NCI-H1436 treated with DMSO at 0.1 percent for 48 hours (cell line): ENCODE measurements around the gene CCDC3.
"Not testable (repeated sequence)": the region's sequence is repeated elsewhere in the genome, so short reads cannot be mapped to it uniquely, and the experiment has no call there.

Experiments used
- DNase-seq: peaks from one replicate; lab custom pipeline; 2025; lab: John Stamatoyannopoulos, UW

The CCDC3 gene

GRCh38 chr10:13001041-13001886 lies at the start of gene CCDC3:
CCDC3 (minus strand) TSS chr10:13001713; CDS start chr10:13001570, 143 bp downstream.
- DNase-seq, result no peak

GRCh38 chr10:13051126-13051694 lies 49.7 kb upstream of the CCDC3 start:
- DNase-seq, result no peak

DNA sequence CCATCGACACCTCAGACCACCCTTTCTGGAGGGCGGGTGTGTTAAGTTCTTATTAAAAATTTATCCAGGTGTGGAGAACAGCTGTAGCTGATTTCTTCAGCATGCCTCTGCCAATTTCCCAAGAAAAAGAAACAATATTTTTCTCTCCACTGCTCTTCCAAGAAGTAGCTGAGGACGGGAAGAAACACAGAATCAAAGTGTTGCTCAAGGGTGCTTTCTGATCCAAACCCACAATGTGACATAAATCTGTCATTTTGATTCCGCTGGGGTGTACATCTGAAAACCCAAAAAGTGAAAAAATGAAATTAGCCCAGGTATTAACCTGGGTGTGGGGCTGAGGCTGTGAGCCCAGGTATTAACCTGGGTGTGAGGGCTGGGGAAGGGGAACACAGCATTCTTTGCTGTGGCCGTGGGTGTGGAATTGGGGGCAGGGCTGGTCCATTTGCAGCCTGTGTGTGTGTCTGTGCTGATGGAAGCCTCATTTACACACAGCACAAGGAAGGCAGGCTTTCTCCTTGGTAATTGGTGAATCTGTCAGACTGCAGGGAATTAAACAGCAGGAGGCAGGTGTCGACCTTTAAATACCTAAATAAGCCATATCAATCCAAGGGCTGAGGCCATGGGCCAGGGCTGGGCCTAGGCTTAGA lies 48.4 kb upstream of the CCDC3 start:
- no peak for DNase-seq

DNA sequence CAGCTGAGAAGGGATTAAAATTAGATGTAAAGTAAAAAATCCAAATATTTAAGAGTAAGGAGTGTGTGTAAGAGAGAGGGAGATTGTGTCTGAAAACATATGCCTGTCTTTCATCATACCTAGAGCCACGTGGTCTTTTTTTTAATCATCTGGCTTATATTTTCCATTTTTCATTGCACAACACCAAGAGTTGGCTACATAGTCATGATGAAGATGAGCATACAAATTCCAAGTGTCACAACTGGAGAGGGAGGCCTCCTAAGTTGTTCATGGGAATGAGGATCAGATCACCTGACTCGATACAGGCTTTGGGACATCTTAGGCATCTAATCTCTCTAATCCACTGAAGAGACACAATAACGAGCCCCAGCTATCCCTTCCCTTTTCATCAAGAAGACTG lies 47.2 kb upstream of the CCDC3 start:
- DNase-seq, result no peak

GRCh38 chr10:13047529-13048206 lies 46.2 kb upstream of the CCDC3 start:
- no peak for DNase-seq

GRCh38 chr10:13046851-13047528 lies 45.5 kb upstream of the CCDC3 start:
- DNase-seq, result no peak

- DNase-seq, result no peak
These were observed 42.0 kb upstream of the CCDC3 start for GRCh38 chr10:13043520-13043919.

DNA sequence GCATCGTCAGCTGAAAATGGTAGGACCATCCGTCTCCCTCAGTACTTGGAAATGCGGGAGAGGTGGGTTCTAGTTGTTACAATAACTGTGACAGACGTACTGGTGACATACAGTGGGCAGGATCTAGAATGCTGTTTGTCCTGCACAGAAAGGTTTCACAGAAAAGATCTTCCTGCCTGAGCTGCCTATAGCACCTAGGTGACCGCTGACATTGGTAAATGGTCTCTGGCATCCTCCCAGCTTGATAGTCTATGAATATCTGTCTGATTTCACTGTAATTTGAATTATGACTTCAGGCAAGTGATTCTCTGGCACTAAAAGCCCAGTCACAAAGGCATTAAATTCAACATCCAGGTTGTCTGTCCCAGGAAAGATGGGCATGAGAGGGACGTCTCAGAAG lies 38.2 kb upstream of the CCDC3 start:
- no peak for DNase-seq

- no peak for DNase-seq
These were observed 36.9 kb upstream of the CCDC3 start for GRCh38 chr10:13038391-13038790.

DNA sequence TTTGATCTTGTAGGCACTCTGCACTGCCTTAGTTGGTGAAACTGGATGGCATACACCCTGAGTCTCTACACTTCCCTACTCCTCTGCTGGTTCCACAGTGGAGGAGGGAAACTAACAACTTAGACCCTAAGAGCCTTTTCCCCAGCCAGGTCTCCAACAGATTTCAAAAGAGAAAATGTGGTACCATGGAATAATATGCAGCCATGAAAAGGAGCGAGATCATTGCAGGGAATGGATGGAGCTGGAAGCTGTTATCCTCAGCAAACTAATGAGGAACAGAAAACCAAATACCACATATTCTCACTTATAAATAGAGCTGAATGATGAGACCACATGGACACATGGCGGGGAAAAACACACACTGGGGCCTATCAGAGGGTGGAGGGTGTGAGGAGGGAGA lies 36.3 kb upstream of the CCDC3 start:
- no peak for DNase-seq

DNA sequence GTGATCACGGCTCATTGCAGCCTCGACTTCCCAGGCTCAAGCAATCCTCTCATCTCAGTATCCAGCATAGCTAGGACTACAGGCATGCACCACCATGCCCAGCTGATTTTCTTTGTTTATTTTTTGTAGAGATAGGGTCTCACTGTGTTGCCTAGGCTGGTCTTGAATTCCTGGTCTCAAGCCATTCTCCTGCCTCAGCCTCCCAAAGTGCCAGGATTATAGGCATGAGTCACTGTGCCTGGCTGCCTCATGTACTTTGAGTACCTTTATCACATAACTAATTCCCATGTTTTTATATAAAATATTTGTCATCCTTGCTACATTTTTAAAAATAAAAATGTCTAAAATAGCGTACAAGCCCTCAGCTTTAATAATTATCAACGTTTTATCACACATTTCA lies 35.3 kb upstream of the CCDC3 start:
- DNase-seq, result no peak

DNA sequence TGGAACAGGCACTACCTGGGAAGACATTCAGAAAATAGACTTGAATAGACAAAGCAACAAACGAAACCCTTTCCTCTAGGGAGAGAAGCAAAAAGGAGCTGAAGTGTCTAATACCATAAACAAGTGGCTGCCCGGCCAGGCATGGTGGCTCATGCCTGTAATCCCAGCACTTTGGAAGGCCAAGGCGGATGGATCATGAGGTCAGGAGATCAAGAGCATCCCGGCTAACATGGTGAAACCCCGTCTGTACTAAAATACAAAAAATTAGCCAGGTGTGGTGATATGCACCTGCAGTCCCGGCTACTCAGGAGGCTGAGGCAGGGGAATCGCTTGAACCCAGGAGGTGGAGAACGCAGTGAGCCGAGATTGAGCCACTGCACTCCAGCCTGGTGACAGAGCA lies 34.2 kb upstream of the CCDC3 start:
- not testable (repeated sequence) for DNase-seq

- DNase-seq, result no peak
These were observed 25.4 kb upstream of the CCDC3 start for GRCh38 chr10:13026873-13027272.

- no peak for DNase-seq
These were observed 22.2 kb upstream of the CCDC3 start for GRCh38 chr10:13023754-13024153.

GRCh38 chr10:13019280-13019679 lies 17.8 kb upstream of the CCDC3 start:
- no peak for DNase-seq

- DNase-seq, result no peak
These were observed 16.7 kb upstream of the CCDC3 start for GRCh38 chr10:13018171-13018570.

GRCh38 chr10:13016886-13017285 lies 15.4 kb upstream of the CCDC3 start:
- DNase-seq, result no peak

GRCh38 chr10:13016426-13016825 lies 14.9 kb upstream of the CCDC3 start:
- no peak for DNase-seq

DNA sequence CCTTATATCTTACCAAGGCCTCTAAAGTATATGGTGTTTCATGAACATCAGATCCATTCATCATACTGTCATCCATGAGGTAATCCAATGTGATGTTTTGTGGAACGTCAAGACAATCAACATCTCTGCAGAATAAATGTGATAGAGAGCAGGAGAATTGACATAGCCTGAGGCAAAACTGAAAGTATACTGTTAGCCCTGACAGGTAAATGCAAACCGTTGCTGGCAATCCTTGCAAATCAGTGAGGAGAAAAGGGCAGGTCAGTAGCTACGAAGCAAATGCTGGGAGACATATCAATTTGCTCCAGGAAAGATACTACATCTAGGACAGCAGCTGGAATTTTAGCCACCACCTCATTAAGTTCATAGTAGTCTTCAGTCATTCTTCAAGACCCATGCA lies 4.5 kb upstream of the CCDC3 start:
- DNase-seq, result no peak

GRCh38 chr10:13003759-13004158 lies 2.2 kb upstream of the CCDC3 start:
- DNase-seq, result no peak

DNA sequence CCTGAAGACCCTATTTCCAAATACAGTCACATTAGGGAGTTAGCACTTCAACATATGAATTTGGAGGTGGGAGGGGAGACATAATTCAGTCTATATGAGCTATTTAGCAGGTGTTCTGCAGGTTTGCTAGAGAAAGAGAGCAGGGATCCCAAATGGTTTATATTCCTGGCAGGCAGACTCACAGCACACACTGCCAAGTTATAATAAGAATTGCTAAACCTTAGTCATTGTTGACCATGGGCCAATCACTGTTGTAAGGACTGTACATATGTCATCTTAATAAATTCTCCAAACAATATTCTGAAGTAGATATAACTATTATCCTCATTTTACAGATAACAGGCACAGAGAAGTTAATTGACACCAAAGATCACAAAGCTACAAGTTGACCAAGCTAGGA lies 1.5 kb upstream of the CCDC3 start:
- DNase-seq, result no peak

DNA sequence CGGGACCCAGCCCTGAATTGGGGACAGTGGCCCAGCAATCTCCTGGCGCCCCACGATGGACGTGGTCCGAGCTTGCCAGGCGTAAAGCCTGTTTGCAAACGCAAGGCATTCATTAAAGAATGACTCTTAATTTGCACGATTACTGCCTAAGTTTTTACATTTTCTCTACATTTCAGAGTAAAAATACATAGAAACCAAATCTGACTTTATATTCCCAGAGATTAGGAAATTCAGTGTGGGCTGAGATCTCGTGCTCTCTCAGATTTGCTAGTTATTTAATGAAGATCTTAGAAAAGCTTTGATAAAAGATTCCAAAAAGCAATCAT lies 337 bp upstream of the CCDC3 start:
- no peak for DNase-seq
